ENCODE results near the gene ZCCHC7.
"Not testable (repeated sequence)": the region's sequence is repeated elsewhere in the genome, so short reads cannot be mapped to it uniquely, and the experiment has no call there.

Gene ZCCHC7

DNA sequence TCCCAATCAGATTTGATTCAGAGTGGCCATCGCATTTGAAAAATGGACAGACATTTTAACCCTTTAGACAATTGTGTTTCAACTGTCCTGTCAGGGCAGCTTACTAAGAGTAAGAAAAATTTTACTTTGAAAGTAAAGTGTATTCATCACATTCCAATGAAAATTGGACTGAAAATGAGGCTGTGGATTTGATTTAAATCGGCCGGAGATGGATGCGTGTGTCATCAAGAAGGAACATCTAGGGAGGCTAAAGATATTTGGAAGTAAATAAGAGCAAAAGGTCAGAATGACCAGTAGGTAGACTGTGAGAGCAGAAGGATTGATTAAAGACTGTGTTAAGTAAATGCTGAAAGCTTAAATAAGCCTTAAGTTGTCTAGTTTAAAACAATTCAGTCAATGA lies 1.5 kb downstream of the ZCCHC7 start:
- DNase-seq = no peak

- DNase-seq = no peak
Measured at GRCh38 chr9:37126214-37126788, 5.9 kb downstream of the ZCCHC7 start.

- no peak for DNase-seq
Measured at GRCh38 chr9:37127018-37127417, 6.6 kb downstream of the ZCCHC7 start.

GRCh38 chr9:37128051-37128450 lies 7.7 kb downstream of the ZCCHC7 start:
- DNase-seq = no peak

- DNase-seq = no peak
Measured at GRCh38 chr9:37134166-37134565, 13.8 kb downstream of the ZCCHC7 start.

GRCh38 chr9:37141015-37141414 lies 20.6 kb downstream of the ZCCHC7 start:
- DNase-seq = no peak

GRCh38 chr9:37144762-37145161 lies 24.4 kb downstream of the ZCCHC7 start:
- peak; percentile 44 for DNase-seq

DNA sequence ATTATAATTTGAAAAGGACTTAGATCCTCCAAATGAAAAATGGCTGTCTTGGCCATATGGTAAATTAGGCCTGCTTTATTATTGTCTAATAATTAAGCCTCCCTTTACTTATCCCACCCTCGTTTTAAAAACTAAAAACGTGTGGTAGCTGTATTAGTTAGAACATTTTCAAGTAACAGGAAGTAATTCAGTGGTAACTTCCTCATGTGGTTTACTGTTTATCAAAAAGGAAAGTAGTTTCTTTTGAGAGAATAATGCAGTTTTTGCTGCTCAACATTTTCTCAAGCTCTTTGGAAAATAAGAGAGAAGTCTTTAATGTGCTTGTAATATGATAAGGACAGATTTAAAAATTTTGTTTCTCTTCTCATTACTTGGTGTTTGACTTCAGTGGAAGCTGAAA lies 26.0 kb downstream of the ZCCHC7 start:
- no peak for DNase-seq

GRCh38 chr9:37148181-37148580 lies 27.8 kb downstream of the ZCCHC7 start:
- no peak for DNase-seq

DNA sequence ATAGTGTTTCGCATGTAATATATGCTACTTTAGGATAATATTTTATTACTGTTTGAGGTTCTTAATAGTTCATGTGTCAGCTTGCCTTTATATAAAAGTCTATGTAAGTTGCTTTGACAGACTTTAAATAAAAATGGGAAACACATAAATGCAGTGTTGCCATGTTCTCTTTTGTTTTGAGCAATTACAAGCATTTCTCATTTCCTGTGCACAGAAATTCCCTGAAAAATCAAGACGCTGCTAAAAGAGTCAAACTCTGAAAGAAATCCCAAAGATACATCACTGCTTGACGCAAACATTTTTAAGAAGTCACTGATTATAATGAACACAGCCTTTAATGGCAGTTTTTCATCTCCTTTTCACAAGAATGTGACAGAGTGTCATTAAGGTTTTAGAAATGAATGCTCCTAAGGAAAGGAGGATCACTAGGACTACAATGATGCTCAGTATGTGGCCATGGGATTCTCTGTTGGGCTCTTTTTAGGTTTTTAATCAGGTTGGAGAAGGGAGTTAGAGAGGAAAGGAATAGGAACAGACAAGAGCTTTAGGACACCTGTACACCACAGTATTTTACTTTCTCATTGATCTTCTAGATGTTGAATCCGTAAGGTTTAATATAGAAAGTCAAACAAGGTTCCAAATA lies 29.4 kb downstream of the ZCCHC7 start:
- DNase-seq = no peak

GRCh38 chr9:37150415-37150814 lies 30.0 kb downstream of the ZCCHC7 start:
- DNase-seq = no peak

DNA sequence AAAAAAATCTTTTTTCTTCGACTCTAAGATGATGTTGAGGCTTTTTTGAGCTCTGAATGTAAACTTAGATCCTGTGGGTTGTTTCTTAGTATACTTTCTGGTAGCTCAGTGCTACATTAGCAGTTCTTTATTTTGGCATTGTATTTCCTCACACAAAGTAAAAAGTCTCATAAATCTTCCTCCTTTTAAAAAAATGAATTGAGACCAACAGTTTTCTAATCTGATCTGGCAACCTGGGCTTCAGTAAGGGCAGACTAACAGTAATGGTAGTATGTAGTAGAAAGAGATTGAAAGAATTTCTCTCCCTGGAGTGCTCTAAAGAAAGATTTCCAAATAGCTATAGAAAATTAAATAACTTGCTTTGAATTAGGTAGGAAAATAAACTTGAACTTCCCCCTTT lies 31.4 kb downstream of the ZCCHC7 start:
- no peak for DNase-seq

DNA sequence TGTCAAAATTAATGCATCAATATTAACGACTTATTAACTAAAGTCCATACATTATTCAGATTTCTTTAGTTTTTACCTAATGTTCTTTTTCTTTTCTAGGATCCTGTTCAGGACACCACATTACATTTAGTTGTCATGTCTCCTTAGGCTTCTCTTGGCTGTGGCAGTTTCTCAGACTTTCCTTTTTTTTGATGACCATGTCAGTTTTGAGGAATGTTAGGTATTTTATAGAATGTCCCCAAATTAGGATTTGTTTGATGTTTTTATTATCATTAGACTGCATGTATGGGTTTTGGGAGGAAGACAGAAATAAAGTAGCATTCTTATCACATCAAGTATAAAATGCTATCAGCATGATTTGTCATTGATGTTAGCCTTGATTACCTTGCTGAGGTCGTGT lies 32.0 kb downstream of the ZCCHC7 start:
- DNase-seq = no peak

GRCh38 chr9:37155601-37156000 lies 35.2 kb downstream of the ZCCHC7 start:
- no peak for DNase-seq

DNA sequence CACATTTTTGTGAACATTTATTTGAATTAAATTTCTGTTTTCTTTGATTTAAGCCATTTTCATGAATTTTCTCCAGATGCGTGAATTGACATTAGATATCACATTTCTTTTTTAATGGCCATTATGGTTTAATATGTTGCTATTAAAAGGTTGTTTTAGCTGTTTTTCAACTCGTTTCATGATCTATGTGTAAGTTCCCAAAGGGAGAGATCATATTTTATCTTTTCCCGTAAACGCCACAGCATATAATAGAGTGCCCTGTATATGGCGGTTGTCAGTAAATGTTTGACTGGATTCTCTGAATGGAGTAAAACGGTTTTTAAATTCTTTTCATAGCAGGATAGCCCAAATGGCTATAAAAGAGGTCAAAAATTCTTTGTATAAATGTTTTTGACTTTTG lies 35.8 kb downstream of the ZCCHC7 start:
- DNase-seq = no peak

GRCh38 chr9:37156781-37157356 lies 36.5 kb downstream of the ZCCHC7 start:
- no peak for DNase-seq

GRCh38 chr9:37157726-37158377 lies 37.5 kb downstream of the ZCCHC7 start:
- DNase-seq = no peak

DNA sequence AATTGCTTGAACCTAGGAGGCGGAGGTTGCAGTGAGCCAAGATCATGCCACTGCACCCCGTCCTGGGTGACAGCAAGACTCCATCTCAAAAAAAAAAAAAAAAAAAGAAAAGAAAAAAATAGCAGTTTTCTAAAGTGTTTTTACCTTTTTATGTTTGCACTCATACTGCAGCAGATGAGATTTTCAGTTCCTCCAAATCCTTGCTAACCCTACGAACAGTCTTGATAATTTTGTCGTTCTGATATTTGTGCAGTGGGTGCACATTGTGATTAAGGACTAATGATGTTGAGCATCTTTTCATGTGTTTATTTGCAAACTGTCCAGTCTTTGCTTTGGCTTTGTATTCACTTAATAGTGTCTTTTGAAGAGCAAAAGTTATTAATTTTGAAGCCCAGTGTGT lies 42.9 kb downstream of the ZCCHC7 start:
- no peak for DNase-seq

DNA sequence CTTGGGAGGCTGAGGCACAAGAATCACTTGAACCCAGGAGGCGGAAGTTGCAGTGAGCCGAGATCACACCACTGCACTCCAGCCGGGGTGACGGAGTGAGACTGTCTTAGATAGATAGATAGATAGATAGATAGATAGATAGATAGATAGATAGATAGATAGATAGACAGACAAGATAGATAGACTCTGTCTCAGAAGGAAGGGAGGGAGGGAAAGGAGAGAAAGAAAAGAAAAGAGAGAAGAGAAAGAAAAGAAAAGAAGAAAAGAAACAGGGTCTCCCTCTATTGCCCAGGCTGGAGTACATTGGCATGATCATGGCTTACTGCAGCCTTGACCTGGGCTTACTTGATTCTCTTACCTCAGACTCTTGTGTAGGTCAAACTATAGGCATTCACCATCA lies 44.0 kb downstream of the ZCCHC7 start:
- not testable (repeated sequence) for DNase-seq

- DNase-seq = no peak
Measured at GRCh38 chr9:37165644-37166043, 45.3 kb downstream of the ZCCHC7 start.

- DNase-seq = no peak
Measured at GRCh38 chr9:37167456-37168047, 47.2 kb downstream of the ZCCHC7 start.

- DNase-seq = no peak
Measured at GRCh38 chr9:37172557-37172956, 52.2 kb downstream of the ZCCHC7 start.

DNA sequence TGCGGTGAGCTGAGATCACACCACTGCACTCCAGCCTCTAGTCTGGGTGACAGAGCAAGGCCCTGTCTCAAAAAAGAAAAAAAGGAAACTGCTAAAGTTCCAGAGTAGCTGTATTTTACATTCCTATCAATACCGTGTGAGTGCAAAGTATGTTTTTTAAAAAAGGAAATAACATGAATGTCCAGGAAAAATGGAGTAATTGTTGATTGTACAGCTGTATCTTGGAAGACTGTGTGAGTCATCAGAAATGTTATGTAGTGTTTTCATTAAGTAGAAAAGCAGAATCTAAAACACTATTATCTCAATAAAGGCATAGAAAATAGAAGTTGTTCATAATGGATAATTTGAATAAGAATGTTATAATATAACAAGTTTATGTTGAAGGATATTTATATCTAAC lies 53.9 kb downstream of the ZCCHC7 start:
- no peak for DNase-seq

DNA sequence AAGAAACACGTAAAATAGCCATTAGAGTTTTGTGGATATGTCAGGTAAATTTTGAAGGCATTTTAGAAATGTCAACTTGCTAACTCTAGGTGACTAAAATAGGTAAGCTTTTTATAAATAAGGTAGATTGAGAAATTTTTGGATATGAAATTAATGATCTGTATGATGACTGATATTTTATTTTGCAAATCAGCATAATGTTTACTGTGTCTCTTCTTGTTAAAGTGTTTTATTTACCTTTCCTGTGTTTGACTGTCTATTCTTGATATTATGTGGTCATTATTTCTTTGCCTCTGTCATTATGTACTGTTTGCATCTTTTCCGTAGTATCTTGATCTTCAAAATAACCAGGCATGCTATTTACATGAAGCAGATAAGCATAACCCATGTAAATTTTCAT lies 58.4 kb downstream of the ZCCHC7 start:
- no peak for DNase-seq

Data from retina (tissue), 1 donor.